Left ventricle myocardium superior (tissue), 1 donor: ENCODE measurements around the gene IQCE. TPM values are rescaled to one million over a fixed set of nuclear protein-coding genes. Genes with fewer than 3 reads are reported as not detected.
"Not testable (repeated sequence)": the region's sequence is repeated elsewhere in the genome, so short reads cannot be mapped to it uniquely, and the experiment has no call there.

ENCODE experiments used
- ATAC-seq: fragments of 200-7000 bp; cut with Tn5 transposase; one replicate; pipeline ENCODE4 v1.9.1; 2020; ENCODE audit warnings: mild to moderate bottlenecking, moderate library complexity
- DNase-seq: peaks from one replicate; pipeline ENCODE4 v3.0.0-alpha.2; 2020
- intact Hi-C: fragments of 100-400 bp; cut with micrococcal nuclease; formaldehyde crosslinking; loops from one replicate; pipeline ENCODE4 v1.11.0; 2022
- total RNA-seq: library from RNA; stranded (reverse); fragmentation: NEBNext Ultra II Directional; extraction: Animal tissue kit (Norgen Biotek cat#: 25700); gene quantifications from one replicate; pipeline ENCODE4 v1.2.1, GENCODE V29; 2021
- donor health status: DM: no; HTN: yes; CAD: no; lungs with severe emphysema.

The IQCE gene
- total RNA-seq, 1 donor from 2014 or later = 11.9 TPM

DNA sequence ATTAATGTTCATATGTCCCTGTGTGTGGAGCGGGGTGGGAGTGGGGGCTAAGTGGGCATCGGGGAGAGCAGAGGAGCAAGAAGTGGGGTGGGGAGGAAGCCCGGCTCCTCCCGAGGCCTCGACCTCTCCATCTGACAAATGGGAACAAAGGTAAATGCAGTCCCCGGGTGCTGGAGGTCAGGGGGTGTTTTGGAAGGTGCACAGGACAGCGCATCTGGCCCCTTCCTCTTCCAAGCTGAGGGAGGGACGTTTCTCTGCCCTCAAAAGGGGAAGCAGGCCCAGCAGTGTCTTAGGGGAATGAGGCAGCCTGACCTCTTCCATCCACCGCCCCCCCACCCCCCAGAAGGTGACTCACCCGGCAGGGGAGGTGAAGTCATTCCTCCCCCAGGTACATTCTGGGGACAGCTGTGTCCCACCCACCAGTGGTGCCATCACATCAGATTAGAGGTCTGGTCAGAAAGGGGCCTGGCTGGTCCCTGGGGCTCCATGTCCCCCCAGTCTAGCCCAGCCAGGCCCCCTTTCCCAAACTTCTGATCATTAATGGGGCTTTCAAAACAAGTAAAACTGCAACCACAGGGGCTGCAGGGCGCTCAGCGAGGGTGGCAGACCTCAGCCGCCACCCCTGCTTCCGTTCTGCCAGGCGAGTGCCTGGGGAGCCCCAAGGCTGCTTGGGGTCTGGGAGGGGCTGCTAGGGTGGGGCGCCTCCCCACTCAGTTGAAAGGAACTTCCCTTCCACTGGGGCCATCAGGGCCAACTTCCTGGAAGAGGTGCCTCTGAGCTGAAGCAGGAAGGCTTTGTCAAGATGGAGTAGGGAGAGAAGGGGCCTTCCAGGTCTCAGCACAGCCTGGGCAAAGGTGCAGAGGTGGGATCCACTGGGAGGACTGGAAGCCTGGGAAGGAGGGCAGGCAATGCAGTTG is 28.4 kb upstream of the IQCE start:
- peak; percentile 54 for DNase-seq
- ATAC-seq = peak; percentile 51
- intact Hi-C loops = no loop called here

DNA sequence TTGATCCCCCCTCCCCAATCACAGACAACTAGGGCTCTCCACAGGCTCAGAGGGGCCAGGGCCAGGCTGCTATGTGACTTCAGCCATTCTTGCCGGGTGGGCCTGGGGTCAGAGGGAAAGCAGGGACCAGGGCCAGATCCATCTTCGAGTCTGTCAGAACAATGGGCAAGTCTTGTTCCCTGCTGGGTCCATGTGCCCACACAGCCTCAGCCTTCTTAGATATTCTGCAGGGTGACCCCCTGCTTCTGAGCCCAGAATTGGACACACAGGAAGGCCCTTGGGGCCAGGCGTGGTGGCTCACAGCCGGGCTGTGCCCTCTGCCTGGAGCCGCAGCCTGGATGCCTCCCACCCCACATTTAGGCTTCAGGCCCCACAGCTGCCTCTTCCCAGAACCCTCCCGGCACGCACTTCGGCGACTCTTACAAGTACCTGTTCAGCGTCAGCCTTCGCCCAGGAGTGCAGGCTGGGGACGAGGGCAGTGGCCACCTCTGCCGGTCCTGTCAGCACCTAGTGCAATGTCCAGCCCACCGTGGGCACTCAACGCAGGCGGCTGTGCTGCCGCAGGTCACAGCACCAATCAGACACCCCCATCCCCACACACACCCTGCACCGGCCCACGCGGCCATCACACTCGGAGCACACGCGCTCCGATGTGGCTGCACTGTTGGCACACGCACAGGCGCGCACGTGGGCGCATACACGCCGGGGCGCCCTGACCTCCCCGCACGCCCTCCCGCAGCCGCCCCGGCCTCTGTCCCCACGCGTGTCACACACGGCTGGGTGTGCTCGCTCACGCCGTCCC is 27.6 kb upstream of the IQCE start:
- intact Hi-C loops, ATAC-seq: not testable (repeated sequence)
- DNase-seq = peak; percentile 35

DNA sequence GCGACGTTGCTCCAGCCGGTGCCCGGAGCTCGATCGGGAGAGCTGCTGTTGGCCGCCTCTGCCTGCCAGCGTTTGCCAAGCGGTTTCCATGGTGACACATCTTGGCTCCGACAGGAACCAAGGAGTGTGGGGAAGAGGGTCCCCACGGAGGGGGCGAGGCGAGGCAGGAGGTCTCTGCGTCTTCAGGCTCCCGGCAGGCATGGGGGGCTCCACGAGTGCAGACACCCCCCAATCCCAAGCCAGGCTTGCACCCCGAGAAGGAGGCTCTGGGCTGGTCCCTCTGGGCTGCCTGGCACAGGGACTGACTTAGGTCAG is 27.0 kb upstream of the IQCE start:
- DNase-seq, intact Hi-C loops, ATAC-seq: not testable (repeated sequence)

DNA sequence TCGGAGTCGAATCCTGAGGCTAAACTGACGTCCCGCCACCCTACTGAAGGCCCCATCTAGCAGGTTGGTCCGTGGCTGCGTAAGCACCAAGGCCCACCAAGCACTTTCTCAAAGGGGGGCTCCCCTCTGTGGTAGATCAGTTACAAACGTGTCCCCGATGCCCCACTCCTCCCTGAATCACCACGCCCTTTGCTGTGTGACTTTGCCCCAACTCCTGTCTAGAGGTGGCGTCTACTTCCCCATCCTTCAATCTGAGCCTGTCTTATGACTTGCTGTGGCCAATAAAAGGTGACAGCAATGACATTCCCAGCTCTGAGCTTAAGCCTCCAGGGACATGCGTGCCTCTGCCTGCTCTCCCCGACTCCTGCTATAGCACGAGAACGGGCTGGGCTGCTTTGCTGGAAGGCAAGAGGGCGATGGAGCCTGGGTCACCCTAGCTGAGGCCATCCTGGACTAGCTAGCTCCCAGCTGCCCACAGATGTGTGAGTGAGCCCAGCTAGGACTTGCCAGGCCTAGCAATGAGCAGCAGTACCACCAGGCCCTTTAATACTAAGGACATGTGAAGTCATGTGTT is 26.5 kb upstream of the IQCE start:
- ATAC-seq, intact Hi-C loops: not testable (repeated sequence)
- peak; percentile 20 for DNase-seq

GRCh38 chr7:2532816-2533215 is 26.0 kb upstream of the IQCE start:
- DNase-seq = peak; percentile 2
- intact Hi-C loops, ATAC-seq: not testable (repeated sequence)

DNA sequence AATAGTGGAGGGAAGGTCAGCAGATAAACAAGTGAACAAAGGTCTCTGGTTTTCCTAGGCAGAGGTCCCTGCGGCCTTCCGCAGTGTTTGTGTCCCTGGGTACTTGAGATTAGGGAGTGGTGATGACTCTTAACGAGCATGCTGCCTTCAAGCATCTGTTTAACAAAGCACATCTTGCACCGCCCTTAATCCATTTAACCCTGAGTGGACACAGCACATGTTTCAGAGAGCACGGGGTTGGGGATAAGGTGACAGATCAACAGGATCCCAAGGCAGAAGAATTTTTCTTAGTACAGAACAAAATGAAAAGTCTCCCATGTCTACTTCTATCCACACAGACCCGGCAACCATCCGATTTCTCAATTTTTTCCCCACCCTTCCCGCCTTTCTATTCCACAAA is 25.2 kb upstream of the IQCE start:
- ATAC-seq, DNase-seq, intact Hi-C loops: not testable (repeated sequence)

DNA sequence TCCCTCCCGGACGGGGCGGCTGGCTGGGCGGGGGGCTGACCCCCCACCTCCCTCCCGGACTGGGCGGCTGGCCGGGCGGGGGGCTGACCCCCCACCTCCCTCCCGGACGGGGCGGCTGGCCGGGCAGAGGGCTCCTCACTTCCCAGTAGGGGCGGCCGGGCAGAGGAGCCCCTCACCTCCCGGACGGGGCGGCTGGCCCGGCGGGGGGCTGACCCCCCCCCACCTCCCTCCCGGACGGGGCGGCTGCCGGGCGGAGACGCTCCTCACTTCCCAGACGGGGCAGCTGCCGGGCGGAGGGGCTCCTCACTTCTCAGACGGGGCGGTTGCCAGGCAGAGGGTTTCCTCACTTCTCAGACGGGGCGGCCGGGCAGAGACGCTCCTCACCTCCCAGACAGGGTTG is 24.6 kb upstream of the IQCE start:
- intact Hi-C loops, ATAC-seq: not testable (repeated sequence)
- DNase-seq = peak; percentile 7

DNA sequence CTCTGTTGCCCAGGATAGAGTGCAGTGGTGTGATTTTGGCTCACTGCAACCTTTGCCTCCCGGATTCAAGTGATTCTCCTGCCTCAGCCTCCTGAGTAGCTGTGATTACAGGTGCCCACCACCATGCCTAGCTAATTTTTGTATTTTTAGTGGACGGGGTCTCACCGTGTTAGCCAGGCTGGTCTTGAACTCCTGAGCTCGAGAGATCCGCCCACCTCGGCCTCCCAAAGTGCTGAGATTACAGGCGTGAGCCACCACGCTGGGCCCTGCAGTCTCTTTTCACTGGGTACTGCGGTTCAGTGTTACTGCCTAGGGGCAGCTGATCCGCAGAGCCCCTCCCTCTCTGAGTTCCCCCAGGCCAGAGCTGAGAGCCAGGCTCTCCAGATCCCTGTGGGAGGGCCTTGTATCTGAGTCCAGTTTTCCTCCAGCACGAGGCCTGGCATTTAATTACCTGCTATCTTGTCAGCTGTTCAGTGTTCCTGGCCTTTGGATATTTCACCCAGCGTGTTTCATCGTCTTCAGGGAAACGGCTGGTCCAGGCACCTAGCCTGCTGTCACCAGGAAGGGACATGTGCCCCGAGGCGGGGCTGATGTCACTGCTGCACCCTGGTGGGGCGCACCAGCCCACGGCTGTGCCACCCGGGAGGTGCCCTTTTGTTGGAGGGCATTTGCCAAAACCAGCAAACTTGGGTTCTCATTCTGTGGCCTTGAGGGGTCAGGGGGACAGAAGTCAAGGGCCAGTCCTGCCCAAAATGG is 22.7 kb upstream of the IQCE start:
- DNase-seq = peak; percentile 23
- intact Hi-C loops, ATAC-seq: not testable (repeated sequence)

GRCh38 chr7:2537981-2538851 is 20.6 kb upstream of the IQCE start:
- DNase-seq = peak; percentile 28
- intact Hi-C loops = no loop called here
- ATAC-seq = peak; percentile 7

GRCh38 chr7:2539031-2539911 is 19.5 kb upstream of the IQCE start:
- ATAC-seq (no peak), DNase-seq (peak; percentile 25)

GRCh38 chr7:2540133-2540532 is 18.6 kb upstream of the IQCE start:
- intact Hi-C loops = no loop called here
- no peak for ATAC-seq
- peak; percentile 17 for DNase-seq

More at GRCh38 chr7:2539031-2539911, 19.5 kb upstream of the IQCE start:
- intact Hi-C loops = no loop called here

- intact Hi-C loops = no loop called here
- DNase-seq = no peak
- no peak for ATAC-seq
These were observed 18.1 kb upstream of the IQCE start for GRCh38 chr7:2540641-2541051.

GRCh38 chr7:2541291-2542010 is 17.3 kb upstream of the IQCE start:
- no peak for ATAC-seq
- DNase-seq = no peak
- intact Hi-C loops = no loop called here

- ATAC-seq = no peak
- DNase-seq = no peak
- intact Hi-C loops = no loop called here
These were observed 16.5 kb upstream of the IQCE start for GRCh38 chr7:2542011-2542915.
